Fibroblast of the aortic adventitia (primary cell): Measurements from ENCODE around the gene PRTFDC1. TPM values are rescaled to one million over a fixed set of nuclear protein-coding genes. Genes with fewer than 3 reads are reported as not detected.

Experiments
- DNase-seq: peaks from one replicate; pipeline ENCODE4 v3.0.0-alpha.2; 2010; ENCODE audit warnings: low read depth
- H3K4me3 ChIP-seq: 2 replicates; pipeline ENCODE4 v1.5.1; 2011; ENCODE audit warnings: low read depth, mild to moderate bottlenecking, control low read depth, low read length, moderate library complexity
- CTCF ChIP-seq: IDR thresholded peaks from 2 replicates; pipeline ENCODE4 v1.5.1; 2011; ENCODE audit warnings: mild to moderate bottlenecking, low read length, control low read depth, inconsistent platforms; ENCODE audit not compliant: insufficient read depth
- small RNA-seq: library from RNA; depleted of rRNA; stranded (forward); fragments of <200 nt; gene quantifications from one replicate; pipeline ENCODE3, GENCODE V24; 2012
- total RNA-seq: library from RNA; depleted of rRNA; stranded (reverse); fragments of >200 nt; gene quantifications from 2 replicates; pipeline ENCODE4 v1.2.3, GENCODE V29; 2012; ENCODE audit warnings: low replicate concordance

PRTFDC1 gene
- total RNA-seq, 1 donor, result 39.6 TPM

GRCh38 chr10:24802378-24802777 is 150.0 kb downstream of the PRTFDC1 start:
- no peak for TF ChIP-seq CTCF
- H3K4me3 ChIP-seq, result no peak overlapping the region
- no peak for DNase-seq

GRCh38 chr10:24800861-24801260 is 151.5 kb downstream of the PRTFDC1 start:
- no peak overlapping the region for H3K4me3 ChIP-seq
- no peak for DNase-seq
- TF ChIP-seq CTCF, result no peak

Small RNA genes within 50 kb of the gene (small RNA-seq; reads per million reads assigned to genes)
- gene AL512598.1 (not detected), gene RN7SKP241 (not detected)

Other genes starting within 250 kb of the PRTFDC1 start
- 113 and 252 TPM in 2 replicates for gene ARHGAP21, start 228.7 kb downstream of the PRTFDC1 start, total RNA-seq
- 0.09 TPM in 1 of 2 replicates, not detected in the other for gene ENKUR, start 63.6 kb upstream of the PRTFDC1 start, total RNA-seq
- 4.1 and 6.0 TPM in 2 replicates for gene THNSL1, start 64.0 kb upstream of the PRTFDC1 start, total RNA-seq
- 0.18 and 0.49 TPM in 2 replicates for gene GPR158, start 222.4 kb upstream of the PRTFDC1 start, total RNA-seq